Fibroblast of the aortic adventitia (primary cell): ENCODE results near the gene MAD1L1. TPM values are rescaled to one million over a fixed set of nuclear protein-coding genes. Genes with fewer than 3 reads are reported as not detected.

Experiments
- DNase-seq: peaks from one replicate; pipeline ENCODE4 v3.0.0-alpha.2; 2010; ENCODE audit warnings: low read depth
- H3K4me3 ChIP-seq: 2 replicates; pipeline ENCODE4 v1.5.1; 2011; ENCODE audit warnings: low read depth, mild to moderate bottlenecking, control low read depth, low read length, moderate library complexity
- CTCF ChIP-seq: IDR thresholded peaks from 2 replicates; pipeline ENCODE4 v1.5.1; 2011; ENCODE audit warnings: mild to moderate bottlenecking, low read length, control low read depth, inconsistent platforms; ENCODE audit not compliant: insufficient read depth
- total RNA-seq: library from RNA; depleted of rRNA; stranded (reverse); fragments of >200 nt; gene quantifications from 2 replicates; pipeline ENCODE4 v1.2.3, GENCODE V29; 2012; ENCODE audit warnings: low replicate concordance

Gene MAD1L1
- total RNA-seq, 1 donor, result 22.9 TPM

- no peak for DNase-seq
- no peak overlapping the region for H3K4me3 ChIP-seq
- no peak for TF ChIP-seq CTCF
Measured at GRCh38 chr7:1902231-1902855, 330.4 kb downstream of the MAD1L1 start.

GRCh38 chr7:1901431-1902210 lies 331.1 kb downstream of the MAD1L1 start:
- TF ChIP-seq CTCF, result no peak
- H3K4me3 ChIP-seq, result no peak overlapping the region
- no peak for DNase-seq

GRCh38 chr7:1900847-1901246 lies 331.9 kb downstream of the MAD1L1 start:
- no peak for DNase-seq
- TF ChIP-seq CTCF, result no peak
- H3K4me3 ChIP-seq, result no peak overlapping the region

- DNase-seq, result no peak
- TF ChIP-seq CTCF, result no peak
Measured at GRCh38 chr7:1899951-1900762, 332.6 kb downstream of the MAD1L1 start.

GRCh38 chr7:1899196-1899595 lies 333.5 kb downstream of the MAD1L1 start:
- H3K4me3 ChIP-seq, result no peak overlapping the region
- no peak for TF ChIP-seq CTCF
- peak; percentile 93 for DNase-seq

More at GRCh38 chr7:1899951-1900762, 332.6 kb downstream of the MAD1L1 start:
- H3K4me3 ChIP-seq, result no peak overlapping the region

GRCh38 chr7:1898628-1899185 lies 334.0 kb downstream of the MAD1L1 start:
- TF ChIP-seq CTCF, result no peak
- H3K4me3 ChIP-seq, result no peak overlapping the region
- DNase-seq, result no peak
